Small intestine (tissue), 16 donors: ENCODE data around the gene ARL17B. TPM values are rescaled to one million over a fixed set of nuclear protein-coding genes. Genes with fewer than 3 reads are reported as not detected.
A peak's percentile ranks its signal among the peaks of the same experiment; 100 is the strongest.
"Not testable (repeated sequence)": the region's sequence is repeated elsewhere in the genome, so short reads cannot be mapped to it uniquely, and the experiment has no call there.

Experiments used
- DNase-seq, 2 donors: peaks; one replicate each; pipeline versions ENCODE4 v3.0.0 to v3.0.0-alpha.2; 2013
- FAIRE-seq: peaks from 2 replicates; lab custom pipeline; 2012; peaks lifted over from hg19 to GRCh38; lab: Jason Lieb, UNC
- H3K27ac ChIP-seq, 3 donors: one replicate each; pipeline ENCODE4 v1.5.1; 2013; ENCODE audit warnings: low read length in 2 of 3, mild to moderate bottlenecking in 2 of 3, control low read depth in 1 of 3, inconsistent platforms in 1 of 3, low read depth in 1 of 3, moderate library complexity in 1 of 3
- H3K27me3 ChIP-seq, 3 donors: one replicate each; pipeline ENCODE4 v1.6.1; 2013; ENCODE audit warnings: low read length in 3 of 3, inconsistent platforms in 1 of 3; ENCODE audit not compliant: control insufficient read depth in 3 of 3, insufficient read depth in 3 of 3
- H3K36me3 ChIP-seq, 3 donors: one replicate each; pipeline ENCODE4 v1.6.1; 2013; ENCODE audit warnings: low read length in 3 of 3, inconsistent platforms in 1 of 3, low read depth in 1 of 3, mild to moderate bottlenecking in 1 of 3, moderate library complexity in 1 of 3; ENCODE audit not compliant: control insufficient read depth in 3 of 3, insufficient read depth in 2 of 3
- H3K4me1 ChIP-seq, 3 donors: one replicate each; pipeline ENCODE4 v1.6.1; 2013; ENCODE audit warnings: low read length in 2 of 3, inconsistent platforms in 1 of 3, low read depth in 1 of 3, mild to moderate bottlenecking in 1 of 3, moderate library complexity in 1 of 3; ENCODE audit not compliant: control insufficient read depth in 3 of 3, insufficient read depth in 2 of 3
- H3K4me3 ChIP-seq, 3 donors: one replicate each; pipeline ENCODE4 v1.5.1; 2013; ENCODE audit warnings: low read length in 3 of 3, control low read depth in 1 of 3, inconsistent platforms in 1 of 3, low read depth in 1 of 3, mild to moderate bottlenecking in 1 of 3, moderate library complexity in 1 of 3
- H3K9me3 ChIP-seq, 2 donors: one replicate each; pipeline ENCODE4 v1.6.1; 2013; ENCODE audit warnings: low read depth in 1 of 2, low read length in 1 of 2; ENCODE audit not compliant: control insufficient read depth in 2 of 2, insufficient read depth in 1 of 2
- WGBS, 3 donors: extraction: QIAGEN DNeasy Blood & Tissue Kit; methylation state at CpG; one replicate each; pipeline ENCODE4 v1.1.7; 2013; 5-methylcytosine and 5-hydroxymethylcytosine counted together
- long read RNA-seq, 10 donors: transcript quantifications; one replicate each; lab custom pipeline, GENCODE V29; 2026
- polyA plus RNA-seq, 4 donors: library from polyadenylated mRNA; stranded (reverse) in 3 of 4; unstranded in 1 of 4; fragments of 200-250 nt in 3 of 4; fragments of 120-200 nt in 1 of 4; gene quantifications; one replicate each; pipeline versions ENCODE4 v1.2.1 to v1.2.3, GENCODE V29; 2013
- donor health status: healthy with polysubstance abuse.
- donor health status: control.
- donor health status: control.
- donor health status: Bipolar disorder and iron deficiency.
- donor health status: healthy.

ARL17B gene
- 10 to 100 TPM in 1 of 4 donors, 1 to 10 TPM in 3; 2.7 to 11.8 (median 4.8) TPM for polyA plus RNA-seq
- long read RNA-seq, donor 1, result 0 reads
- long read RNA-seq, donor 2, result 0 reads
- long read RNA-seq, donor 3, partial matches to known transcripts, result 0 of 1 reads
- long read RNA-seq, donor 3, other reads (novel, unspliced or antisense), result 0 of 1 reads
- long read RNA-seq, donor 4, partial matches to known transcripts, result 0 of 1 reads
- long read RNA-seq, donor 4, other reads (novel, unspliced or antisense), result 0 of 1 reads
- long read RNA-seq, donor 5, partial matches to known transcripts, result 0 of 1 reads
- long read RNA-seq, donor 5, other reads (novel, unspliced or antisense), result 0 of 1 reads
- long read RNA-seq, donor 6, partial matches to known transcripts, result 0 of 5 reads
- long read RNA-seq, donor 6, other reads (novel, unspliced or antisense), result 0 of 5 reads
- long read RNA-seq, donor 7, transcript ARL17B-202 (4 exons, 743 nt), result major isoform, 6 of 15 reads
- long read RNA-seq, donor 7, partial matches to known transcripts, result 9 of 15 reads
- long read RNA-seq, donor 7, other reads (novel, unspliced or antisense), result 0 of 15 reads
- long read RNA-seq, donor 8, result 0 reads
- long read RNA-seq, donor 9, result 0 reads
- long read RNA-seq, donor 10, transcript ARL17B-202 (4 exons, 743 nt), result major isoform, 6 of 25 reads
- long read RNA-seq, donor 10, partial matches to known transcripts, result 18 of 25 reads
- long read RNA-seq, donor 10, other reads (novel, unspliced or antisense), result 0 of 25 reads

DNA sequence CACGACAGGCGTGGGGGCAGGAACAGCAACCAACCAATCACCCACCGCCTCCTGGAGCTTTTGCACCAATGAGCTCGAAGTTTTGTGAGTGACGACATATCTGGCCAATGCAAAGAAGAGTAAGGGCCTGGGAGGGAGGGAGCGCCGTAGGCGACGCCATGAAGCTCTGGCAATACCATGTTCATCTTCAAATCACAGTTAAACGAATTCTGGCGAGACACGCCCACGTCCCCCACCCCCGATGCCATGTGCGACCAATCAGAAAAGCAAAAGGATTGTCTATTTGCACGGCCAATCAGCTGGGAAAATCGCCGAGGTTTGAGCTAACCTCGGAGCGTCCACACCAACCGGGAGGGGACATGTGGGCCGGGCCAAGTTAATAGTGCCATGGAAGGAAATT is at the start of gene ARL17B:
Gene ARL17B, minus strand, starts transcription at position 12 of the 400 bp plus-strand sequence. CDS start 3,369 bp downstream, outside the sequence.
- H3K4me1 ChIP-seq, H3K27me3 ChIP-seq, DNase-seq, H3K27ac ChIP-seq, H3K36me3 ChIP-seq, H3K9me3 ChIP-seq, H3K4me3 ChIP-seq: not testable (repeated sequence)
- WGBS, 3 donors, result 0% methylated on average over 7 to 9 of the region's 22 CpGs; no CpG with 5 or more reads in 1 of the 3 donors
- FAIRE-seq, result peak; percentile 80

DNA sequence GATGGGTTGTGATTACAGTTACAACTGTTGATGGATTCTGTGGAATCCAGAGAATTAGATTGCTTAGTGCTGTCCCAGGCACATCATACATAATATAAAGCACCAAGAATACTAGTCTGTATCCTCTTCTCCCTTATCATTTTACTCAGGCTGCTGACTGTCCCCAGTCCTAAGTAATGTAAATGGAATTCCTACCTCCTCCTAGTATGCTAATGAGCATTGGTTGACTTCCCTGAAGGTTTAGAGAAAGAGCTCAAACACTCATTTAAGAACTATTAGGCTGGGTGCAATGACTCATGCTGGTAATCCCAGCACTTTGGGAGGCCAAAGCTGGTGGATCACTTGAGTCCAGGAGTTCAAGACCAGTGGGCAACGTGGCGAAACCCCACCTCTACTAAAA is 48.3 kb upstream of the ARL17B start:
- DNase-seq, H3K4me3 ChIP-seq, H3K27ac ChIP-seq, H3K36me3 ChIP-seq, H3K27me3 ChIP-seq, H3K4me1 ChIP-seq, H3K9me3 ChIP-seq, FAIRE-seq: not testable (repeated sequence)
- no CpG with 5 or more reads among the region's 2 CpGs for WGBS, 3 donors

DNA sequence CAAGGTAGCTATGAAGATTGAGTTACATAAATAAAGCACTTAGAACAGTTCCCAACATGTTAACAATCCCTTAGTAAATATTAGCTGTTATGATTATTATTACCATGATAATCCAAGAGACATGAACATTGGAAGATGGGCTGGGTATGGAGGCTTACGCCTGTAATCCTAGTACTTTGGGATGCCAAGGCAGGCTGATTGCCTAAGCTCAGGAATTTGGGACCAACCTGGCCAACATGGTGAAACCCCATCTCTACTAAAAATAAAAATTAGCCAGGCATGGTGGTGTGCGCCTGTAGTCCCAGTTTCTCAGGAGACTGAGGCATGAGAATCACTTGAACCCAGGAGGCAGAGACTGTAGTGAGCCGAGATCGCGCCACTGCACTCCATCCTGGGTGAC is 45.6 kb upstream of the ARL17B start:
- not testable (repeated sequence) for DNase-seq, FAIRE-seq, H3K27ac ChIP-seq, H3K4me3 ChIP-seq, H3K9me3 ChIP-seq, H3K4me1 ChIP-seq, H3K27me3 ChIP-seq, H3K36me3 ChIP-seq
- WGBS, 3 donors, result no CpG with 5 or more reads among the region's 5 CpGs

- H3K4me1 ChIP-seq, H3K27ac ChIP-seq, DNase-seq, H3K36me3 ChIP-seq, H3K4me3 ChIP-seq, H3K27me3 ChIP-seq, H3K9me3 ChIP-seq: not testable (repeated sequence)
- no CpG with 5 or more reads among the region's 2 CpGs for WGBS, 3 donors
- peak; percentile 36 for FAIRE-seq
Observed at GRCh38 chr17:46401033-46401787, 39.6 kb upstream of the ARL17B start.

- not testable (repeated sequence) for H3K4me3 ChIP-seq, H3K9me3 ChIP-seq, H3K27me3 ChIP-seq, H3K27ac ChIP-seq, H3K36me3 ChIP-seq, FAIRE-seq, H3K4me1 ChIP-seq, DNase-seq
- WGBS, 3 donors, result 19 to 64% (median 47%) methylated on average over 1 of the region's 3 CpGs
Observed at GRCh38 chr17:46400543-46400942, 39.0 kb upstream of the ARL17B start.

- not testable (repeated sequence) for DNase-seq, H3K36me3 ChIP-seq, H3K27me3 ChIP-seq, H3K9me3 ChIP-seq, FAIRE-seq, H3K4me1 ChIP-seq, H3K4me3 ChIP-seq, H3K27ac ChIP-seq
- 92 to 96% (median 93%) methylated on average over 3 to 4 of the region's 9 CpGs for WGBS, 3 donors
Observed at GRCh38 chr17:46399993-46400392, 38.4 kb upstream of the ARL17B start.

GRCh38 chr17:46396292-46396691 is 34.7 kb upstream of the ARL17B start:
- not testable (repeated sequence) for FAIRE-seq, DNase-seq, H3K4me1 ChIP-seq, H3K27ac ChIP-seq, H3K4me3 ChIP-seq, H3K9me3 ChIP-seq, H3K36me3 ChIP-seq, H3K27me3 ChIP-seq
- WGBS, 3 donors, result 69 to 97% (median 75%) methylated on average over 1 of the region's 2 CpGs

DNA sequence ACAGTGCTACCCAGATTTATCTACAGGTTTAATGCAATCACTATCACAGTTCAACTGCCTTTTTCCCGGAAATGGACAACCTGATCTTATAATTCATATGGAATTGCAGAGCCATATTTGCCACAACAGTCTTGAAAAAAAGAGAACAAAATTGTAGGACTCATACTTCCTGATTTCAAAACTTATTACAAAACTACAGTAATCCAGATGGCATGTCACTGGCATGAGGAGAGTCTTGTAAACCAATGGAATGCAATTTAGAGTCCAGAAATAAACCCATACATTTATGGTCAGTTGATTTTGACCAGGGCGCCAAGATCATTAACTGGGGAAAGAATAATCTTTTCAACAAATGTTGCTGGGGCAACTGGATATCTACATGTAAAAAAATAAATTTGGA is 32.1 kb upstream of the ARL17B start:
- not testable (repeated sequence) for H3K27me3 ChIP-seq, H3K36me3 ChIP-seq, H3K27ac ChIP-seq, H3K4me3 ChIP-seq, DNase-seq, H3K9me3 ChIP-seq, FAIRE-seq, H3K4me1 ChIP-seq
- WGBS, 3 donors, result no CpG with 5 or more reads among the region's 2 CpGs
